Measurements from ENCODE around the gene FAM185A. TPM values are rescaled to one million over a fixed set of nuclear protein-coding genes. Genes with fewer than 3 reads are reported as not detected.
"Not testable (repeated sequence)": the region's sequence is repeated elsewhere in the genome, so short reads cannot be mapped to it uniquely, and the experiment has no call there.

Gene FAM185A
- total RNA-seq, 3 donors from 2014 or later (not counting 1 experiment from before 2014, with no cell fraction given) = 5.8 to 8.9 (median 5.9) TPM

GRCh38 chr7:102788770-102789169, 40.0 kb downstream of the FAM185A start:
- H3K27ac ChIP-seq (ENCODE audit: low read length); H3K36me3 ChIP-seq (ENCODE audit: control insufficient read depth, insufficient read depth, low read length); H3K27me3 Mint-ChIP-seq (ENCODE audit: low read depth in 2 of 2); H3K36me3 Mint-ChIP-seq; H3K27ac Mint-ChIP-seq; H3K27me3 ChIP-seq (ENCODE audit: control insufficient read depth, insufficient read depth, low read length); H3K4me3 ChIP-seq (ENCODE audit: low read length); H3K4me1 Mint-ChIP-seq; H3K4me3 Mint-ChIP-seq; ATAC-seq; H3K9me3 ChIP-seq (ENCODE audit: control insufficient read depth, insufficient read depth, low read length); DNase-seq; intact Hi-C loops (cut with micrococcal nuclease); H3K9me3 Mint-ChIP-seq; H3K4me1 ChIP-seq (ENCODE audit: control insufficient read depth, insufficient read depth, low read length): not testable (repeated sequence)
- WGBS (ENCODE audit: insufficient coverage) = no CpG with 5 or more reads among the region's 2 CpGs

- H3K27ac ChIP-seq (ENCODE audit: low read length); H3K9me3 Mint-ChIP-seq; H3K4me1 ChIP-seq (ENCODE audit: control insufficient read depth, insufficient read depth, low read length); DNase-seq; H3K36me3 ChIP-seq (ENCODE audit: control insufficient read depth, insufficient read depth, low read length); H3K4me1 Mint-ChIP-seq; H3K27me3 ChIP-seq (ENCODE audit: control insufficient read depth, insufficient read depth, low read length); H3K4me3 ChIP-seq (ENCODE audit: low read length); intact Hi-C loops (cut with micrococcal nuclease); H3K9me3 ChIP-seq (ENCODE audit: control insufficient read depth, insufficient read depth, low read length); H3K4me3 Mint-ChIP-seq; ATAC-seq; H3K27me3 Mint-ChIP-seq (ENCODE audit: low read depth in 2 of 2); H3K27ac Mint-ChIP-seq; H3K36me3 Mint-ChIP-seq: not testable (repeated sequence)
- WGBS (ENCODE audit: insufficient coverage) = 100% methylated on average over 2 of the region's 4 CpGs
These were observed 41.7 kb downstream of the FAM185A start for GRCh38 chr7:102790364-102791100.

DNA sequence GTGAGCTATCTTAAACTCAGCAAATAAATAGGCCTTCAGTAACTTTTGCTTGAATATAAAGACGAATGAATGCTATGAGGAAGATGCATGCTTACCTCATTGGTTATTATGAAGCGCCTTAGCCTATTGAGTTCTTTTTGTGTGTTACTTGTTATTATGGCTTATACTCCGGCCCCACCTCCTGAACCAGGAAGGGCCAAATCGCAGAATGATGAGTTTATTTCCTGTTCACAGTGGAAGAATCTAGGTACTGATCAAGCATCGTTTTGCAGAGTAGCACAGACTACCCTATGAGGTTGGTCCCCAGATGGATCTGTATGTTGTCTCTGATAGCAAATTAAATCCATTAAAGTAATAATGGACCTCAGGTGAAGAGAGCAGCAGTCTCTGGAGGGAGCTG, 42.6 kb downstream of the FAM185A start:
- ATAC-seq; H3K27ac Mint-ChIP-seq; H3K36me3 ChIP-seq (ENCODE audit: control insufficient read depth, insufficient read depth, low read length); H3K9me3 Mint-ChIP-seq; H3K27ac ChIP-seq (ENCODE audit: low read length); H3K4me1 ChIP-seq (ENCODE audit: control insufficient read depth, insufficient read depth, low read length); H3K27me3 ChIP-seq (ENCODE audit: control insufficient read depth, insufficient read depth, low read length); H3K36me3 Mint-ChIP-seq; intact Hi-C loops (cut with micrococcal nuclease); DNase-seq; H3K4me3 Mint-ChIP-seq; H3K4me1 Mint-ChIP-seq; H3K27me3 Mint-ChIP-seq (ENCODE audit: low read depth in 2 of 2); H3K4me3 ChIP-seq (ENCODE audit: low read length); H3K9me3 ChIP-seq (ENCODE audit: control insufficient read depth, insufficient read depth, low read length): not testable (repeated sequence)
- WGBS (ENCODE audit: insufficient coverage) = 87% methylated on average over 2 of the region's 5 CpGs

DNA sequence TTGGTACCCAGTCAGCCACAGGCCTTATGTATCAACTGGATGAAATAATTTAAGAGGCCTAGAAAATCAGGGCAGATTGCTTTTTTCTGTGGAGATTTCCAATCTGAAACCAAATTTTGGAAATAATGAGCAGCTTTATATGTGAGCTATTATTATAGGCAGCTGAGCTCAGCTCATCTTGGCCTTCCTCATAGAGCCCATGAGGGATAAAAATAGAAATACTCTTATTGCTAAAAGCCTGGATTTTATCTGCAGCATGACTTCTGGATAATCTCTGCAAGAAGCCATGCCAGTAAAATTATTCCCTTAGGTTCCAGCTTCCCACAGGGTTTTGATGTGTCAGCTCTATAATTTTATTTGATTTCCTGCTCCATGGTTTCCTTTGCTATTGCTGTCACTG, 43.0 kb downstream of the FAM185A start:
- H3K4me3 Mint-ChIP-seq; H3K9me3 Mint-ChIP-seq; ATAC-seq; H3K4me1 Mint-ChIP-seq; H3K9me3 ChIP-seq (ENCODE audit: control insufficient read depth, insufficient read depth, low read length); H3K36me3 ChIP-seq (ENCODE audit: control insufficient read depth, insufficient read depth, low read length); intact Hi-C loops (cut with micrococcal nuclease); H3K27ac Mint-ChIP-seq; DNase-seq; H3K4me3 ChIP-seq (ENCODE audit: low read length); H3K4me1 ChIP-seq (ENCODE audit: control insufficient read depth, insufficient read depth, low read length); H3K27me3 ChIP-seq (ENCODE audit: control insufficient read depth, insufficient read depth, low read length); H3K27me3 Mint-ChIP-seq (ENCODE audit: low read depth in 2 of 2); H3K27ac ChIP-seq (ENCODE audit: low read length): not testable (repeated sequence)
- peaks cover 13% of the 10 kb centered on the region for H3K36me3 Mint-ChIP-seq

- DNase-seq; H3K9me3 Mint-ChIP-seq; ATAC-seq; H3K27ac Mint-ChIP-seq; H3K27me3 Mint-ChIP-seq (ENCODE audit: low read depth in 2 of 2); H3K4me3 ChIP-seq (ENCODE audit: low read length); H3K27ac ChIP-seq (ENCODE audit: low read length); H3K4me1 Mint-ChIP-seq; intact Hi-C loops (cut with micrococcal nuclease); H3K36me3 ChIP-seq (ENCODE audit: control insufficient read depth, insufficient read depth, low read length); H3K4me1 ChIP-seq (ENCODE audit: control insufficient read depth, insufficient read depth, low read length); H3K4me3 Mint-ChIP-seq; H3K9me3 ChIP-seq (ENCODE audit: control insufficient read depth, insufficient read depth, low read length); H3K27me3 ChIP-seq (ENCODE audit: control insufficient read depth, insufficient read depth, low read length): not testable (repeated sequence)
- H3K36me3 Mint-ChIP-seq = peaks cover 21% of the 10 kb centered on the region
- no CpG with 5 or more reads among the region's 1 CpG for WGBS (ENCODE audit: insufficient coverage)
These were observed 45.8 kb downstream of the FAM185A start for GRCh38 chr7:102794567-102794966.

DNA sequence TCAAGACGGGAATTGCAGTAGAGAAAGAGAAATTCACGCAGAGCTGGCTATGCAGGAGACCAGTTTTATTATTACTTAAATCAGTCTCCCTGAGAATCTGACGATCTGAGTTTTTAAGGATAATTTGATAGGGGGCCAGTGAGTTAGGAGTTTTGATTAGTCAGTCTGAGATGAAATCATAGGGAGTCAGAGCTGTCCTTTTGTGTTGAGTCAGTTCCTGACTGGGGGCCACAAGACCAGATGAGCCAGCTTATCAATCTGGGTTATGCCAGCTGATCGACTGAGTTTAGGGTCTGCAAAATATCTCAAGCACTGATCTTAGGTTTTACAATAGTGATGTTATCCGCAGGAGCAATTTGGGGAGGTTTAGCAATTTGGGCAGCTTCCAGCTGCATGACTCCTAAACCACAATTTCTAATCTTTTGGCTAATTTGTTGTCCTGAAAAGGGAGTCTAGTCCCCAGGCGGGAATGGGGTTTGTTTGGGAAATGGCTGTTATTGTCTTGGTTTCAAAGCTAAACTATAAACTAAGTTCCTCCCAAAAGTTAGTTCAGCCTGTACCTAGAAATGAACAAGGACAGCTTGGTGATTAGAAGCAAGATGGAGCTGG, 47.3 kb downstream of the FAM185A start:
- ATAC-seq; H3K9me3 ChIP-seq (ENCODE audit: control insufficient read depth, insufficient read depth, low read length); H3K27me3 Mint-ChIP-seq (ENCODE audit: low read depth in 2 of 2); DNase-seq; H3K27me3 ChIP-seq (ENCODE audit: control insufficient read depth, insufficient read depth, low read length); H3K4me3 Mint-ChIP-seq; H3K4me1 Mint-ChIP-seq; H3K4me1 ChIP-seq (ENCODE audit: control insufficient read depth, insufficient read depth, low read length); H3K27ac Mint-ChIP-seq; H3K36me3 ChIP-seq (ENCODE audit: control insufficient read depth, insufficient read depth, low read length); H3K27ac ChIP-seq (ENCODE audit: low read length); H3K9me3 Mint-ChIP-seq; intact Hi-C loops (cut with micrococcal nuclease); H3K4me3 ChIP-seq (ENCODE audit: low read length): not testable (repeated sequence)
- WGBS (ENCODE audit: insufficient coverage) = 71% methylated on average over 1 of the region's 6 CpGs
- peaks cover 35% of the 10 kb centered on the region for H3K36me3 Mint-ChIP-seq
